HepG2 (cell line): ENCODE results near the gene CCDC70. TPM values are rescaled to one million over a fixed set of nuclear protein-coding genes. Genes with fewer than 3 reads are reported as not detected.

Experiments used
- ATAC-seq: fragments of 200-7000 bp; cut with Tn5 transposase; 3 replicates; pipeline ENCODE4 v1.9.1; 2020; ENCODE audit warnings: mild to moderate bottlenecking, moderate library complexity
- BruUV-seq: library from RNA; stranded (reverse); fragments of 400-500 nt; replicated peaks from 2 replicates; lab custom pipeline; 2021; lab: Mats Ljungman, UMichigan
- CTCF ChIA-PET: fragments of 300-600 bp; formaldehyde crosslinking; extraction: SDS; loops from one replicate; lab custom pipeline; 2021; ENCODE audit warnings: low total read pairs, inconsistent platforms, low intra/inter-chr PET ratio; lab: Yijun Ruan, JAX
- POLR2A ChIA-PET: fragments of 350-600 bp; sonication (Branson Sonifier 250); formaldehyde crosslinking; loops from one replicate; lab custom pipeline; 2020; ENCODE audit warnings: antibody characterized with exemption, inconsistent platforms; lab: Yijun Ruan, JAX
- DNase-seq: peaks from one replicate; pipeline ENCODE4 v3.0.0-alpha.2; 2015; ENCODE audit warnings: low spot score
- FAIRE-seq: peaks from 3 replicates; lab custom pipeline; 2011; peaks lifted over from hg19 to GRCh38; lab: Jason Lieb, UNC
- H2AFZ ChIP-seq: one replicate; pipeline ENCODE4 v1.6.1; 2011; ENCODE audit warnings: low read length, inconsistent platforms
- H3K27ac ChIP-seq: fragments of 300-600 bp; 3 replicates; pipeline ENCODE4 v1.8.0; 2011; ENCODE audit warnings: mixed run types, mild to moderate bottlenecking, mixed read lengths, low read length, inconsistent platforms; ENCODE audit not compliant: insufficient read depth; ENCODE audit errors: extremely low read length
- H3K27me3 ChIP-seq, 2 experiments: fragments of 200-600 bp in 1 of 2; 2 replicates in 1 of 2; 3 replicates in 1 of 2; pipeline versions ENCODE4 v1.6.0 to v1.8.0; 2011; ENCODE audit warnings: low read length in 2 of 2, mild to moderate bottlenecking in 2 of 2, moderate library complexity in 2 of 2, inconsistent platforms in 1 of 2; ENCODE audit not compliant: insufficient read depth in 2 of 2, control insufficient read depth in 1 of 2
- H3K36me3 ChIP-seq, 2 experiments: fragments of 200-600 bp in 1 of 2; replicated peaks in 1 of 2; 2 replicates in 1 of 2; 3 replicates in 1 of 2; pipeline versions ENCODE4 v1.5.1 to v1.8.0; 2011; ENCODE audit warnings: low read length in 2 of 2, inconsistent platforms in 1 of 2; ENCODE audit not compliant: insufficient read depth in 2 of 2, control insufficient read depth in 1 of 2
- H3K4me1 ChIP-seq: 2 replicates; pipeline ENCODE4 v1.5.1; 2012; ENCODE audit warnings: low read length, inconsistent platforms; ENCODE audit not compliant: insufficient read depth
- H3K4me2 ChIP-seq: 2 replicates; pipeline ENCODE4 v1.6.0; 2011; ENCODE audit warnings: low read depth, low read length, inconsistent platforms
- H3K4me3 ChIP-seq, 3 experiments: fragments of 200-600 bp in 1 of 3; sonication (generic), shearing (Covaris generic) in 1 of 3; replicated peaks in 1 of 3; 2 replicates each; pipeline ENCODE4 v1.5.1; 2011 to 2016; ENCODE audit warnings: low read length in 3 of 3, inconsistent platforms in 2 of 3, low read depth in 2 of 3, mild to moderate bottlenecking in 2 of 3, control low read depth in 1 of 3, mixed read lengths in 1 of 3; ENCODE audit not compliant: insufficient read depth in 1 of 3
- H3K79me2 ChIP-seq: one replicate; pipeline ENCODE4 v1.6.1; 2011; ENCODE audit warnings: low read length, inconsistent platforms; ENCODE audit not compliant: insufficient read depth
- H3K9ac ChIP-seq: 2 replicates; pipeline ENCODE4 v1.6.0; 2011; ENCODE audit warnings: mild to moderate bottlenecking, low read depth, low read length, inconsistent platforms; ENCODE audit not compliant: insufficient read depth
- H3K9me3 ChIP-seq: 2 replicates; pipeline ENCODE4 v1.5.1; 2012; ENCODE audit warnings: mild to moderate bottlenecking, low read length
- H4K20me1 ChIP-seq: 2 replicates; pipeline ENCODE4 v1.6.0; 2011; ENCODE audit warnings: inconsistent platforms, mild to moderate bottlenecking, low read length, moderate library complexity; ENCODE audit not compliant: insufficient read depth
- HCFC1 ChIP-seq: fragments of 150-350 bp; IDR thresholded peaks from 2 replicates; pipeline ENCODE4 v1.6.1; 2014; ENCODE audit warnings: low read depth, low read length
- NCOR1 ChIP-seq: fragments of 200-600 bp; sonication (generic); IDR thresholded peaks from 2 replicates; pipeline ENCODE4 v1.7.0; 2017; ENCODE audit warnings: antibody characterized with exemption, low read length, borderline replicate concordance
- PCBP1 ChIP-seq: fragments of 200-400 bp; formaldehyde crosslinking; IDR thresholded peaks from 2 replicates; pipeline ENCODE4 v1.6.1; 2017; ENCODE audit warnings: mild to moderate bottlenecking, low read depth, low read length, borderline replicate concordance
- RBFOX2 ChIP-seq: fragments of 200-400 bp; formaldehyde crosslinking; IDR thresholded peaks from 2 replicates; pipeline ENCODE4 v1.6.1; 2017; ENCODE audit warnings: low read depth, mild to moderate bottlenecking, low read length
- RELA ChIP-seq: sonication (generic); formaldehyde crosslinking; IDR thresholded peaks from 2 replicates; pipeline ENCODE4 v1.4.0; 2020; ENCODE audit warnings: missing genetic modification reagents
- ZBTB49 ChIP-seq: sonication (generic); formaldehyde crosslinking; IDR thresholded peaks from 2 replicates; pipeline ENCODE4 v1.4.0; 2020; ENCODE audit warnings: missing genetic modification reagents, borderline replicate concordance
- ZNF251 ChIP-seq: sonication (generic); formaldehyde crosslinking; IDR thresholded peaks from 2 replicates; pipeline ENCODE4 v1.9.0; 2021; ENCODE audit warnings: mild to moderate bottlenecking, missing genetic modification reagents
- ZNF256 ChIP-seq: sonication (generic); formaldehyde crosslinking; conservative IDR thresholded peaks from 2 replicates; pipeline ENCODE4 v1.4.0; 2020; ENCODE audit warnings: missing genetic modification reagents
- ZNF550 ChIP-seq: sonication (generic); formaldehyde crosslinking; IDR thresholded peaks from 2 replicates; pipeline ENCODE4 v1.4.0; 2020; ENCODE audit warnings: mild to moderate bottlenecking, missing genetic modification reagents, borderline replicate concordance
- ZNF556 ChIP-seq: sonication (generic); formaldehyde crosslinking; IDR thresholded peaks from 2 replicates; pipeline ENCODE4 v1.4.0; 2020; ENCODE audit warnings: mild to moderate bottlenecking, missing genetic modification reagents, borderline replicate concordance
- ZSCAN29 ChIP-seq: sonication (generic); formaldehyde crosslinking; conservative IDR thresholded peaks from 2 replicates; pipeline ENCODE4 v1.4.0; 2020; ENCODE audit warnings: mild to moderate bottlenecking, missing genetic modification reagents
- WGBS: methylation state at CpG from one replicate; pipeline ENCODE4 v1.1.6; 2017; ENCODE audit warnings: low lambda C conversion rate; 5-methylcytosine and 5-hydroxymethylcytosine counted together
- in situ Hi-C: cut with HindIII; loops from 2 replicates; pipeline ENCODE4 v1.10.0; 2017; ENCODE audit warnings: low pct_unique_long_range_greater_than_20kb; ENCODE audit not compliant: extremely low pct_ligation_motif_present
- intact Hi-C: fragments of 100-400 bp; cut with micrococcal nuclease; formaldehyde crosslinking; loops from one replicate; pipeline ENCODE4 v1.10.0; 2022; ENCODE audit not compliant: unreplicated experiment
- polyA plus RNA-seq, 8 experiments: library from polyadenylated mRNA; depleted of rRNA in 3 of 8; stranded (reverse) in 7 of 8; unstranded in 1 of 8; fragments of >200 nt; fragmentation: Illumina TruSeq in 4 of 8; extraction: Trizol in 4 of 8; gene quantifications; 2 replicates each; pipeline versions ENCODE4 v1.2.1 to v1.2.3, GENCODE V29; 2011 to 2016; ENCODE audit warnings: low read depth in 4 of 8, missing spikeins in 1 of 8, mixed read lengths in 1 of 8; ENCODE audit not compliant: insufficient read depth in 1 of 8
- total RNA-seq, 5 experiments: library from RNA; depleted of rRNA; stranded (reverse); fragments of >200 nt; fragmentation: Illumina TruSeq; extraction: Trizol; gene quantifications; 2 replicates each; pipeline ENCODE4 v1.2.3, GENCODE V29; 2016; ENCODE audit warnings: low read depth in 1 of 5
- TF ChIP-seq, protein P1 (sequence below): sonication (generic); formaldehyde crosslinking; IDR thresholded peaks from 2 replicates; pipeline ENCODE4 v1.8.1; 2022; ENCODE audit warnings: mild to moderate bottlenecking, missing genetic modification reagents
- TF ChIP-seq, protein P2 (sequence below): sonication (generic); formaldehyde crosslinking; IDR thresholded peaks from 2 replicates; pipeline ENCODE4 v1.4.0; 2020; ENCODE audit warnings: mild to moderate bottlenecking, missing genetic modification reagents
- TF ChIP-seq, protein P3 (sequence below): IDR thresholded peaks from 2 replicates; pipeline ENCODE4 v1.6.1; 2016; ENCODE audit warnings: low read depth, borderline replicate concordance

The CCDC70 gene
- total and polyA plus RNA-seq, 2 of the 13 experiments (the other 11 are each of a cell fraction or from before 2014, with no cell fraction given): 0.13 TPM; not detected in 1

GRCh38 chr13:51887468-51887867 is 25.7 kb downstream of the CCDC70 start:
- H3K9me3 ChIP-seq: no peaks in the 10 kb centered on the region
- FAIRE-seq: no peak
- BruUV-seq: no TSS peak
- H3K4me3 ChIP-seq: no peak overlapping the region
- 0 out of 5 replicates have a peak, but pooled peaks cover 0 to 3% of the 10 kb centered on the region in 2 experiments for H3K36me3 ChIP-seq
- CTCF ChIA-PET: no interaction called here
- no peak overlapping the region for H2AFZ ChIP-seq
- H3K4me2 ChIP-seq: no peak overlapping the region
- intact Hi-C loops: no loop called here
- TF ChIP-seq ZSCAN29 (CRISPR knock-in tag) (no peak), ZNF556 (no peak), NCOR1 (no peak), RELA (CRISPR knock-in tag) (no peak), HCFC1 (no peak), ZNF251 (CRISPR knock-in tag) (no peak), ZNF550 (CRISPR knock-in tag) (no peak), RBFOX2 (no peak), ZBTB49 (CRISPR knock-in tag) (no peak), PCBP1 (no peak), ZNF256 (CRISPR knock-in tag) (no peak)
- TF ChIP-seq, protein P1, sequence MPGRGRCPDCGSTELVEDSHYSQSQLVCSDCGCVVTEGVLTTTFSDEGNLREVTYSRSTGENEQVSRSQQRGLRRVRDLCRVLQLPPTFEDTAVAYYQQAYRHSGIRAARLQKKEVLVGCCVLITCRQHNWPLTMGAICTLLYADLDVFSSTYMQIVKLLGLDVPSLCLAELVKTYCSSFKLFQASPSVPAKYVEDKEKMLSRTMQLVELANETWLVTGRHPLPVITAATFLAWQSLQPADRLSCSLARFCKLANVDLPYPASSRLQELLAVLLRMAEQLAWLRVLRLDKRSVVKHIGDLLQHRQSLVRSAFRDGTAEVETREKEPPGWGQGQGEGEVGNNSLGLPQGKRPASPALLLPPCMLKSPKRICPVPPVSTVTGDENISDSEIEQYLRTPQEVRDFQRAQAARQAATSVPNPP (CRISPR knock-in tag): no peak
- TF ChIP-seq, protein P2, sequence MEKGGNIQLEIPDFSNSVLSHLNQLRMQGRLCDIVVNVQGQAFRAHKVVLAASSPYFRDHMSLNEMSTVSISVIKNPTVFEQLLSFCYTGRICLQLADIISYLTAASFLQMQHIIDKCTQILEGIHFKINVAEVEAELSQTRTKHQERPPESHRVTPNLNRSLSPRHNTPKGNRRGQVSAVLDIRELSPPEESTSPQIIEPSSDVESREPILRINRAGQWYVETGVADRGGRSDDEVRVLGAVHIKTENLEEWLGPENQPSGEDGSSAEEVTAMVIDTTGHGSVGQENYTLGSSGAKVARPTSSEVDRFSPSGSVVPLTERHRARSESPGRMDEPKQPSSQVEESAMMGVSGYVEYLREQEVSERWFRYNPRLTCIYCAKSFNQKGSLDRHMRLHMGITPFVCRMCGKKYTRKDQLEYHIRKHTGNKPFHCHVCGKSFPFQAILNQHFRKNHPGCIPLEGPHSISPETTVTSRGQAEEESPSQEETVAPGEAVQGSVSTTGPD (CRISPR knock-in tag): no peak
- TF ChIP-seq, protein P3, sequence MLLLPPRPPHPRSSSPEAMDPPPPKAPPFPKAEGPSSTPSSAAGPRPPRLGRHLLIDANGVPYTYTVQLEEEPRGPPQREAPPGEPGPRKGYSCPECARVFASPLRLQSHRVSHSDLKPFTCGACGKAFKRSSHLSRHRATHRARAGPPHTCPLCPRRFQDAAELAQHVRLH (CRISPR knock-in tag): no peak
- no peaks in the 10 kb centered on the region for H3K79me2 ChIP-seq
- H3K9ac ChIP-seq: no peak overlapping the region
- no peak for ATAC-seq
- in situ Hi-C loops: no loop called here
- 90% methylated on average over 2 of the region's 2 CpGs for WGBS
- no peaks in the 10 kb centered on the region for H3K27me3 ChIP-seq
- no peak for DNase-seq
- H3K4me1 ChIP-seq: no peaks in the 10 kb centered on the region
- POLR2A ChIA-PET: no interaction called here
- no peaks in the 10 kb centered on the region for H4K20me1 ChIP-seq
- H3K27ac ChIP-seq: no peak overlapping the region
